SK-N-SH (cell line): Measurements from ENCODE around the gene DOK7. TPM values are rescaled to one million over a fixed set of nuclear protein-coding genes. Genes with fewer than 3 reads are reported as not detected.

ENCODE experiments used
- CTCF ChIA-PET: fragments of 300-600, 350-600 bp; formaldehyde crosslinking; extraction: SDS; loops from one replicate; lab custom pipeline; 2021; lab: Yijun Ruan, JAX
- POLR2A ChIA-PET: fragments of 350-600 bp; sonication (Branson Sonifier 250); formaldehyde crosslinking; extraction: SDS; loops from one replicate; lab custom pipeline; 2020; ENCODE audit warnings: antibody characterized with exemption, inconsistent platforms; lab: Yijun Ruan, JAX
- DNase-seq: peaks from one replicate; pipeline ENCODE4 v3.0.0; 2012
- H2AFZ ChIP-seq: fragments of 200-600 bp; sonication (generic); 2 replicates; pipeline ENCODE4 v1.8.1; 2016; ENCODE audit warnings: antibody characterized with exemption, mild to moderate bottlenecking, low read depth
- H3F3A ChIP-seq: fragments of 200-600 bp; sonication (generic); replicated peaks from 2 replicates; pipeline ENCODE3; 2016; ENCODE audit warnings: antibody characterized with exemption, mild to moderate bottlenecking; ENCODE audit not compliant: insufficient read depth
- H3K27ac ChIP-seq, 2 experiments: fragments of 200-500 bp in 1 of 2; fragments of 200-600 bp in 1 of 2; sonication (Bioruptor generic) in 1 of 2; sonication (generic), shearing (Covaris generic) in 1 of 2; 2 replicates each; pipeline versions ENCODE4 v1.5.1 to v1.6.1; 2014 to 2016; ENCODE audit warnings: low read depth in 2 of 2, inconsistent platforms in 1 of 2, low read length in 1 of 2, mild to moderate bottlenecking in 1 of 2, mixed read lengths in 1 of 2
- H3K27me3 ChIP-seq: fragments of 200-600 bp; sonication (generic), shearing (Covaris generic); 2 replicates; pipeline ENCODE4 v1.6.1; 2016; ENCODE audit warnings: mixed run types; ENCODE audit not compliant: insufficient read depth
- H3K36me3 ChIP-seq, 2 experiments: fragments of 200-500 bp in 1 of 2; fragments of 200-600 bp in 1 of 2; sonication (Bioruptor generic) in 1 of 2; sonication (generic) in 1 of 2; replicated peaks in 1 of 2; 2 replicates each; pipeline versions ENCODE3 to v1.5.1; 2014 to 2016; ENCODE audit warnings: low read length in 1 of 2, mild to moderate bottlenecking in 1 of 2; ENCODE audit not compliant: insufficient read depth in 2 of 2, control insufficient read depth in 1 of 2
- H3K4me1 ChIP-seq, 2 experiments: fragments of 200-500 bp in 1 of 2; fragments of 200-600 bp in 1 of 2; sonication (Bioruptor generic) in 1 of 2; sonication (generic), shearing (Covaris generic) in 1 of 2; 2 replicates each; pipeline versions ENCODE4 v1.5.1 to v1.6.1; 2014 to 2016; ENCODE audit warnings: low read depth in 1 of 2, low read length in 1 of 2, mixed run types in 1 of 2; ENCODE audit not compliant: insufficient read depth in 2 of 2, control insufficient read depth in 1 of 2
- H3K4me2 ChIP-seq: fragments of 200-600 bp; sonication (generic), shearing (Covaris generic); 2 replicates; pipeline ENCODE4 v1.6.1; 2017; ENCODE audit warnings: mixed run types
- H3K4me3 ChIP-seq, 2 experiments: fragments of 200-500 bp in 1 of 2; fragments of 200-600 bp in 1 of 2; sonication (Bioruptor generic) in 1 of 2; sonication (generic), shearing (Covaris generic) in 1 of 2; 2 replicates each; pipeline versions ENCODE4 v1.5.1 to v1.8.1; 2014 to 2016; ENCODE audit warnings: low read depth in 2 of 2, inconsistent platforms in 1 of 2, low read length in 1 of 2, mild to moderate bottlenecking in 1 of 2, mixed read lengths in 1 of 2, moderate library complexity in 1 of 2
- H3K79me2 ChIP-seq: fragments of 200-600 bp; sonication (generic); 2 replicates; pipeline ENCODE4 v1.8.1; 2017; ENCODE audit warnings: mild to moderate bottlenecking; ENCODE audit not compliant: insufficient read depth
- H3K9ac ChIP-seq: fragments of 200-600 bp; sonication (generic); 2 replicates; pipeline ENCODE4 v1.6.1; 2017; ENCODE audit warnings: mixed run types
- H3K9me2 ChIP-seq: fragments of 200-600 bp; sonication (generic); 2 replicates; pipeline ENCODE4 v1.6.1; 2017; ENCODE audit warnings: mixed run types
- H3K9me3 ChIP-seq: fragments of 200-600 bp; sonication (generic); 2 replicates; pipeline ENCODE4 v1.6.1; 2017; ENCODE audit warnings: mixed run types, mild to moderate bottlenecking, moderate library complexity
- H4K20me1 ChIP-seq: fragments of 200-600 bp; sonication (generic); 2 replicates; pipeline ENCODE4 v1.6.1; 2017; ENCODE audit warnings: mild to moderate bottlenecking, mixed run types; ENCODE audit not compliant: insufficient read depth
- CHD2 ChIP-seq: fragments of 150-350 bp; IDR thresholded peaks from 2 replicates; pipeline ENCODE4 v1.6.1; 2018; ENCODE audit warnings: low read length; ENCODE audit not compliant: partially characterized antibody
- CTCF ChIP-seq: fragments of 200-600 bp; sonication (generic); IDR thresholded peaks from 2 replicates; pipeline ENCODE4 v1.6.1; 2017; ENCODE audit warnings: antibody characterized with exemption, mild to moderate bottlenecking, moderate library complexity
- ELF1 ChIP-seq: IDR thresholded peaks from 2 replicates; pipeline ENCODE4 v1.4.0; 2012
- EP300 ChIP-seq, 2 experiments: IDR thresholded peaks; 2 replicates each; pipeline versions ENCODE4 v1.4.0 to v1.6.1; 2012; ENCODE audit warnings: borderline replicate concordance in 1 of 2, low read depth in 1 of 2, low read length in 1 of 2
- EZH2phosphoT487 ChIP-seq: fragments of 200-600 bp; sonication (generic); IDR thresholded peaks from 2 replicates; pipeline ENCODE4 v1.6.1; 2017; ENCODE audit warnings: low read depth, mixed run types, mild to moderate bottlenecking, antibody characterized with exemption, moderate library complexity, borderline replicate concordance
- FOXJ3 ChIP-seq: sonication (generic); formaldehyde crosslinking; IDR thresholded peaks from 2 replicates; pipeline ENCODE4 v1.5.1; 2020; ENCODE audit warnings: mild to moderate bottlenecking, missing genetic modification reagents
- GABPA ChIP-seq: IDR thresholded peaks from 2 replicates; pipeline ENCODE4 v1.4.0; 2012; ENCODE audit warnings: low read depth, mild to moderate bottlenecking
- GATA2 ChIP-seq: sonication (generic); formaldehyde crosslinking; IDR thresholded peaks from 2 replicates; pipeline ENCODE4 v1.5.0; 2020; ENCODE audit warnings: mild to moderate bottlenecking, missing genetic modification reagents
- JUND ChIP-seq: IDR thresholded peaks from 2 replicates; pipeline ENCODE4 v1.4.0; 2012
- MAX ChIP-seq: IDR thresholded peaks from 2 replicates; pipeline ENCODE4 v1.4.0; 2012; ENCODE audit warnings: low read depth
- MEF2A ChIP-seq: IDR thresholded peaks from 2 replicates; pipeline ENCODE4 v1.4.0; 2012; ENCODE audit warnings: low read depth, borderline replicate concordance
- NRF1 ChIP-seq: IDR thresholded peaks from 2 replicates; pipeline ENCODE4 v1.6.1; 2012; ENCODE audit warnings: low read depth, mild to moderate bottlenecking, low read length
- PBX3 ChIP-seq: IDR thresholded peaks from 2 replicates; pipeline ENCODE4; 2012
- RFX5 ChIP-seq: IDR thresholded peaks from 2 replicates; pipeline ENCODE4 v1.6.1; 2012; ENCODE audit warnings: mild to moderate bottlenecking, improper control_type of control experiment, low read length
- SMC3 ChIP-seq: IDR thresholded peaks from 2 replicates; pipeline ENCODE4 v1.6.1; 2012; ENCODE audit warnings: low read depth, low read length, improper control_type of control experiment
- TAF1 ChIP-seq: IDR thresholded peaks from 2 replicates; pipeline ENCODE4 v1.6.1; 2012; ENCODE audit warnings: low read depth, mild to moderate bottlenecking, low read length, moderate library complexity, borderline replicate concordance
- TEAD4 ChIP-seq: IDR thresholded peaks from 2 replicates; pipeline ENCODE4 v1.4.0; 2012; ENCODE audit warnings: mild to moderate bottlenecking, borderline replicate concordance; ENCODE audit not compliant: insufficient read depth
- USF1 ChIP-seq: IDR thresholded peaks from 2 replicates; pipeline ENCODE4 v1.4.0; 2012; ENCODE audit warnings: low read depth, borderline replicate concordance
- WGBS: methylation state at CpG from one replicate; pipeline ENCODE4 v1.1.6; 2017; ENCODE audit warnings: low lambda C conversion rate; 5-methylcytosine and 5-hydroxymethylcytosine counted together
- polyA plus RNA-seq, 3 experiments: library from polyadenylated mRNA; depleted of rRNA; stranded (reverse); fragments of >200 nt; gene quantifications; 2 replicates each; pipeline ENCODE4 v1.2.3, GENCODE V29; 2012

DOK7 gene
- polyA plus RNA-seq, 1 of the 3 experiments (the other 2 are of a cell fraction): not detected

GRCh38 chr4:3478446-3479357, 15.6 kb downstream of the DOK7 start (continued):
- no peak for TF ChIP-seq CTCF
- TF ChIP-seq PBX3: no peak
- TF ChIP-seq MEF2A: no peak
- TF ChIP-seq, all 33 proteins: peak for 0

GRCh38 chr4:3479358-3480101, 16.4 kb downstream of the DOK7 start:
- Histone ChIP-seq H3F3A (no peaks in the 10 kb centered on the region), H3K4me1 (peaks cover 0 to 16% of the 10 kb centered on the region in 2 experiments; a peak in 1 of 4 replicates), H3K9ac (no peak overlapping the region), H3K27ac (no peak overlapping the region), H3K9me3 (no peaks in the 10 kb centered on the region), H4K20me1 (no peaks in the 10 kb centered on the region), H2AFZ (no peak overlapping the region), H3K9me2 (no peaks in the 10 kb centered on the region), H3K79me2 (no peaks in the 10 kb centered on the region)
- WGBS: 68% methylated on average over 19 of the region's 25 CpGs
- no peak for TF ChIP-seq TEAD4
- no peak for TF ChIP-seq CTCF
- no peak for TF ChIP-seq RFX5
- no peak for TF ChIP-seq TAF1
- TF ChIP-seq GABPA: no peak
- TF ChIP-seq MAX: no peak
- TF ChIP-seq GATA2 (CRISPR knock-in tag): no peak
- TF ChIP-seq EP300 (IDR thresholded peaks at IDR 0.05; ENCODE audit: borderline replicate concordance in 1 of 2, low read depth in 1 of 2, low read length in 1 of 2): no peak
- TF ChIP-seq NRF1: no peak
- no peak for TF ChIP-seq ELF1
- TF ChIP-seq MEF2A: no peak
- TF ChIP-seq FOXJ3: no peak
- no peak for TF ChIP-seq EZH2phosphoT487
- TF ChIP-seq USF1: no peak
- TF ChIP-seq SMC3: no peak
- no peak for TF ChIP-seq JUND
- no peak for TF ChIP-seq CHD2
- TF ChIP-seq, all 33 proteins: peak for 0
- H3K36me3 ChIP-seq: no peaks in the 10 kb centered on the region
- no peak overlapping the region for H3K4me2 ChIP-seq
- no peak for DNase-seq
- no peak overlapping the region for H3K4me3 ChIP-seq
- CTCF ChIA-PET: interaction anchor here (0.6 to 5.8 kb wide), 31 partner anchors 9 to 640 kb away, joined by 3 to 34 read pairs (median 4); partner anchors contain the start of gene MSANTD1
- no peaks in the 10 kb centered on the region for H3K27me3 ChIP-seq
- POLR2A ChIA-PET: no interaction called here
